DND-41 (cell line): Measurements from ENCODE around the gene INPP5A.

Source experiments
- ATAC-seq: fragments of 200-7000 bp; cut with Tn5 transposase; 3 replicates; pipeline ENCODE4 v1.9.1; 2021; ENCODE audit warnings: low read depth; ENCODE audit not compliant: insufficient read depth
- DNase-seq: peaks from one replicate; pipeline ENCODE4 v3.0.0-alpha.2; 2020
- H2AFZ ChIP-seq: 2 replicates; pipeline ENCODE4 v1.6.0; 2012; ENCODE audit warnings: low read depth, low read length
- H3K27ac ChIP-seq: 2 replicates; pipeline ENCODE4 v1.5.1; 2012; ENCODE audit warnings: low read length, inconsistent platforms
- H3K27me3 ChIP-seq: fragments of 200-600 bp; sonication (generic); 2 replicates; pipeline ENCODE4 v1.6.0; 2012; ENCODE audit warnings: low read length, mild to moderate bottlenecking, inconsistent platforms; ENCODE audit not compliant: insufficient read depth, poor library complexity
- H3K36me3 ChIP-seq: 2 replicates; pipeline ENCODE4 v1.5.1; 2012; ENCODE audit warnings: low read length, inconsistent platforms; ENCODE audit not compliant: insufficient read depth
- H3K4me1 ChIP-seq: 2 replicates; pipeline ENCODE4 v1.5.1; 2012; ENCODE audit warnings: mild to moderate bottlenecking, low read length; ENCODE audit not compliant: insufficient read depth
- H3K4me2 ChIP-seq: 2 replicates; pipeline ENCODE4 v1.6.0; 2012; ENCODE audit warnings: mild to moderate bottlenecking, moderate library complexity, low read length, inconsistent platforms; ENCODE audit not compliant: insufficient read depth
- H3K4me3 ChIP-seq, 2 experiments: fragments of 200-600 bp in 1 of 2; shearing (Covaris generic) in 1 of 2; 2 replicates each; pipeline ENCODE4 v1.5.1; 2012 to 2016; ENCODE audit warnings: inconsistent platforms in 2 of 2, low read length in 2 of 2, mild to moderate bottlenecking in 2 of 2, low read depth in 1 of 2, moderate library complexity in 1 of 2
- H3K79me2 ChIP-seq: 2 replicates; pipeline ENCODE4 v1.6.0; 2012; ENCODE audit warnings: low read length, inconsistent platforms; ENCODE audit not compliant: insufficient read depth
- H3K9ac ChIP-seq: 2 replicates; pipeline ENCODE4 v1.6.0; 2012; ENCODE audit warnings: low read depth, mild to moderate bottlenecking, inconsistent platforms, low read length, moderate library complexity
- H3K9me3 ChIP-seq: 2 replicates; pipeline ENCODE4 v1.5.1; 2012; ENCODE audit warnings: low read length, moderate library complexity, mild to moderate bottlenecking, inconsistent platforms; ENCODE audit not compliant: insufficient read depth, severe bottlenecking
- H4K20me1 ChIP-seq: 2 replicates; pipeline ENCODE4 v1.6.0; 2012; ENCODE audit warnings: low read length; ENCODE audit not compliant: insufficient read depth
- CTCF ChIP-seq: IDR thresholded peaks from 2 replicates; pipeline ENCODE4 v1.5.1; 2012; ENCODE audit warnings: borderline replicate concordance, low read length, moderate library complexity, mild to moderate bottlenecking; ENCODE audit not compliant: poor library complexity, severe bottlenecking; ENCODE audit errors: extremely low read depth
- EZH2 ChIP-seq: IDR thresholded peaks from 3 replicates; pipeline ENCODE4 v1.6.1; 2012; ENCODE audit warnings: borderline replicate concordance, low read depth, mild to moderate bottlenecking, moderate library complexity, low read length, inconsistent platforms; ENCODE audit not compliant: severe bottlenecking

The INPP5A gene

GRCh38 chr10:132517951-132518521 is 19.6 kb upstream of the INPP5A start:
- Histone ChIP-seq H3K27me3 (no peaks in the 10 kb centered on the region), H2AFZ (no peak overlapping the region), H3K36me3 (no peaks in the 10 kb centered on the region), H3K9me3 (no peaks in the 10 kb centered on the region), H4K20me1 (0 out of 2 replicates have a peak, but pooled peaks cover 5% of the 10 kb centered on the region), H3K4me3 (no peak overlapping the region), H3K27ac (no peak overlapping the region), H3K4me1 (no peaks in the 10 kb centered on the region), H3K79me2 (no peaks in the 10 kb centered on the region), H3K9ac (no peak overlapping the region), H3K4me2 (no peak overlapping the region)
- DNase-seq (no peak), ATAC-seq (no peak)
- no peak for TF ChIP-seq EZH2
- TF ChIP-seq CTCF: no peak

GRCh38 chr10:132518572-132519381 is 18.8 kb upstream of the INPP5A start:
- TF ChIP-seq CTCF: no peak
- no peak for TF ChIP-seq EZH2
- no peak overlapping the region for H3K27ac ChIP-seq
- no peak overlapping the region for H3K9ac ChIP-seq

GRCh38 chr10:132519382-132520176 is 18.0 kb upstream of the INPP5A start:
- Histone ChIP-seq H3K9ac (no peak overlapping the region), H3K9me3 (no peaks in the 10 kb centered on the region), H3K27me3 (no peaks in the 10 kb centered on the region), H2AFZ (no peak overlapping the region), H3K4me3 (no peak overlapping the region), H3K79me2 (no peaks in the 10 kb centered on the region), H3K4me1 (no peaks in the 10 kb centered on the region), H3K36me3 (no peaks in the 10 kb centered on the region), H3K27ac (no peak overlapping the region), H3K4me2 (no peak overlapping the region), H4K20me1 (0 out of 2 replicates have a peak, but pooled peaks cover 5% of the 10 kb centered on the region)
- TF ChIP-seq CTCF (no peak), EZH2 (no peak)
- ATAC-seq (no peak), DNase-seq (no peak)

More at GRCh38 chr10:132518572-132519381, 18.8 kb upstream of the INPP5A start:
- Histone ChIP-seq H3K4me3 (no peak overlapping the region), H4K20me1 (0 out of 2 replicates have a peak, but pooled peaks cover 5% of the 10 kb centered on the region), H2AFZ (no peak overlapping the region), H3K9me3 (no peaks in the 10 kb centered on the region), H3K79me2 (no peaks in the 10 kb centered on the region), H3K36me3 (no peaks in the 10 kb centered on the region), H3K4me2 (no peak overlapping the region), H3K27me3 (no peaks in the 10 kb centered on the region), H3K4me1 (no peaks in the 10 kb centered on the region)
- DNase-seq: no peak
- ATAC-seq: no peak
